SK-N-MC (cell line): Measurements from ENCODE around the gene LANCL2.
A peak's percentile ranks its signal among the peaks of the same experiment; 100 is the strongest.

Source experiments
- DNase-seq: peaks from one replicate; pipeline ENCODE4 v3.0.0-alpha.2; 2011; ENCODE audit warnings: low read depth, low spot score
- H3K27ac ChIP-seq: fragments of 200-600 bp; sonication (generic); 2 replicates; pipeline ENCODE4 v1.5.1; 2016; ENCODE audit warnings: mixed run types
- H3K36me3 ChIP-seq: fragments of 200-600 bp; sonication (generic); 2 replicates; pipeline ENCODE4 v1.6.1; 2017; ENCODE audit warnings: antibody characterized with exemption, low read length, mixed read lengths; ENCODE audit not compliant: insufficient read depth
- H3K4me3 ChIP-seq: fragments of 200-600 bp; sonication (generic); 2 replicates; pipeline ENCODE4 v1.5.1; 2016
- H3K9ac ChIP-seq: fragments of 200-600 bp; sonication (generic); 2 replicates; pipeline ENCODE4 v1.8.0; 2017; ENCODE audit warnings: mixed run types, mixed read lengths; ENCODE audit not compliant: insufficient read length
- H3K9me3 ChIP-seq: fragments of 200-600 bp; sonication (generic); 2 replicates; pipeline ENCODE4 v1.6.1; 2017; ENCODE audit warnings: low read depth, mild to moderate bottlenecking, antibody characterized with exemption, low read length, moderate library complexity, mixed read lengths
- EZH2 ChIP-seq: fragments of 200-600 bp; sonication (generic); IDR thresholded peaks from one replicate; pipeline ENCODE4 v1.6.1; 2017; ENCODE audit warnings: antibody characterized with exemption
- FOXP2 ChIP-seq: optimal IDR thresholded peaks from 2 replicates; pipeline ENCODE3; 2011; ENCODE audit warnings: mild to moderate bottlenecking, moderate library complexity; ENCODE audit not compliant: insufficient read depth; ENCODE audit errors: extremely low read length, control extremely low read depth
- POLR2AphosphoS5 ChIP-seq: IDR thresholded peaks from 2 replicates; pipeline ENCODE4 v1.6.1; 2012; ENCODE audit warnings: mild to moderate bottlenecking, low read depth, low read length, borderline replicate concordance

Gene LANCL2, protein sequence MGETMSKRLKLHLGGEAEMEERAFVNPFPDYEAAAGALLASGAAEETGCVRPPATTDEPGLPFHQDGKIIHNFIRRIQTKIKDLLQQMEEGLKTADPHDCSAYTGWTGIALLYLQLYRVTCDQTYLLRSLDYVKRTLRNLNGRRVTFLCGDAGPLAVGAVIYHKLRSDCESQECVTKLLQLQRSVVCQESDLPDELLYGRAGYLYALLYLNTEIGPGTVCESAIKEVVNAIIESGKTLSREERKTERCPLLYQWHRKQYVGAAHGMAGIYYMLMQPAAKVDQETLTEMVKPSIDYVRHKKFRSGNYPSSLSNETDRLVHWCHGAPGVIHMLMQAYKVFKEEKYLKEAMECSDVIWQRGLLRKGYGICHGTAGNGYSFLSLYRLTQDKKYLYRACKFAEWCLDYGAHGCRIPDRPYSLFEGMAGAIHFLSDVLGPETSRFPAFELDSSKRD

DNA sequence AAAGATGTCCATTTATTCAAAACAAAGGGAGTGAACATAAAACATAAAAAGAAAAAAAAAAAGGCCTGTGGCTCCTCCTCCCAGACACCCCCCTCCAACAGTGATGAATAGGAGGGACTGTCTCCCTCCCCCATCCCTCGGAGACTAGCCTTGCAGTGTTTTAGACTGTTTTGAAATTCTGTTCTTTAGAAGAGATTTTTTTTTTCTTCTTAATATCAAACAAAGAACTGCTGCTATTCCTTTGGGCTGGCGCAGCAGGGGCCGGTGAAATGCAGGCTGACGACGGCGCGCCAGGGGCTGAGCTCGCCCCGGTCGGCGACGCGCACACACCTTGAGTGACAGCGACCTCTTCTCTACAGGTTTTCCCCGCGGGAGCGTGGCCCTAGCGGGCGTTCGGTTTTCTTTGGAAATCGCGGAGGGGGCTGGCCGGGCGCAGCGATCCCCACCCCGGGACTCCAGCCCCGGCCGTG lies at the start of gene LANCL2:
Gene LANCL2 (plus strand): TSS at position 133 of the 470 bp plus-strand sequence. CDS start 689 bp downstream, outside the sequence.
- DNase-seq = no peak
- TF ChIP-seq POLR2AphosphoS5 = no peak
- TF ChIP-seq EZH2 = no peak
- no peak for TF ChIP-seq FOXP2

DNA sequence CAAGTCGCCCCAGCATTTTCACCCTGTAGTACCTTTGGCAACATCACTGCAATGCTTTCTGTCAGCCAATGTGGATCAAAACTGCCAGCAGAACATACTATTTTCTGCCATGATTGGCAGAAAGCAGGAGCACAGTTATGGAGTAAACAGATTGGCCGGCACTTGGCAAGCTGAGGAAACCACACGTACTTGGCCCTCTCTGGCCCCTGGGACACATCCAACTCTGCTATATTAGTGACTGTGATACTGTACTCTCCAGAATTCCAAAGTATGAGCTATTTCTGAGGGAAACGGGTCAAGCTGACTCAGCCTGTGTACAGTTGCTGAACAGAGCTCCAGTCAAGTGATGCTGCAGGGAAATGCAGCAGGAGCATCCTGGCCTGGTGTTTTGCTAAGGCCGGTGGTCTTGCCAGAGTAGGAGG lies 39.8 kb upstream of the LANCL2 start:
- Histone ChIP-seq H3K9ac (no peak overlapping the region), H3K36me3 (no peaks in the 10 kb centered on the region), H3K4me3 (no peak overlapping the region), H3K9me3 (no peaks in the 10 kb centered on the region), H3K27ac (no peak overlapping the region)
- DNase-seq = no peak
- TF ChIP-seq POLR2AphosphoS5 (no peak), FOXP2 (no peak), EZH2 (no peak)

More for the DNA sequence above, at the start of gene LANCL2:
- Histone ChIP-seq H3K27ac (peak within 1 kb of the TSS; percentile 96), H3K9me3 (no peaks in the 10 kb centered on the region), H3K36me3 (no peaks in the 10 kb centered on the region), H3K4me3 (peak within 1 kb of the TSS; percentile 90), H3K9ac (peak within 1 kb of the TSS; percentile 98)

DNA sequence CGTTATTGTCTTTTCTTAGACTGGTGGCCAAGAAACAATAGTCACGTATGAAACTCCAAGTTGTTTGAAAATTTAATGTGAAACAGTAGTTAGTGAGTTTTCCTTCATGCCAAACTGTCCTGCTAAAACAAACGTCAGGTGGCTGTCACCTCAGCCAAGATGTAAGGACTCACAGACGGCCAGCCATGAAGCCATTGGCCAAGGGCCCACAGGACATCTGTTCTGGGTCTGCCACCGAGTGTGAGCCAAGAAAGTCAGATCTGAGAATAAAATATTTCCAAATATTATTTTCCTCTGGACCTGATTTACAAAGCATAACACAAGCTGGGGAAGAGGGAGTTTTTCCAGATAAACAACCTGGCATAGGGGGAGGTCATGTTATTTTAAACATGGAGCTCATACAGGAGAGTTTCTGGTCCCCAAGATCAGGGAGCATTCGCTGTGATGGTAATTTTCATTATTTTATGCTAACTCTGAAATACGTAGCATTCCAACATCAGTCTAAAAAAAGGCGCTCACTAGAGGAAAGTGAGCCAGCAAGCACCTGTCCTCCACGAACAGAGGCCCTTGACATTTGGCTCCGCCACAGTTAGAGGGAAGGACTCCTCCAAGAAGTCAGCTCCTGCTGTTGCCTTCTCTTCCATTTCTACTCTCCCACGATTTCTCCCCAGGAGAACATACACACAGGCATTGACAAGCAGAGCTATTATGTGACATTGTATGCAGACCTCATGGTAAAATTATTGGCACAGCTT lies 38.9 kb upstream of the LANCL2 start:
- Histone ChIP-seq H3K36me3 (no peaks in the 10 kb centered on the region), H3K9me3 (no peaks in the 10 kb centered on the region), H3K27ac (no peak overlapping the region), H3K4me3 (no peak overlapping the region), H3K9ac (no peak overlapping the region)
- no peak for TF ChIP-seq FOXP2
- no peak for TF ChIP-seq POLR2AphosphoS5
- TF ChIP-seq EZH2 = no peak
- no peak for DNase-seq

DNA sequence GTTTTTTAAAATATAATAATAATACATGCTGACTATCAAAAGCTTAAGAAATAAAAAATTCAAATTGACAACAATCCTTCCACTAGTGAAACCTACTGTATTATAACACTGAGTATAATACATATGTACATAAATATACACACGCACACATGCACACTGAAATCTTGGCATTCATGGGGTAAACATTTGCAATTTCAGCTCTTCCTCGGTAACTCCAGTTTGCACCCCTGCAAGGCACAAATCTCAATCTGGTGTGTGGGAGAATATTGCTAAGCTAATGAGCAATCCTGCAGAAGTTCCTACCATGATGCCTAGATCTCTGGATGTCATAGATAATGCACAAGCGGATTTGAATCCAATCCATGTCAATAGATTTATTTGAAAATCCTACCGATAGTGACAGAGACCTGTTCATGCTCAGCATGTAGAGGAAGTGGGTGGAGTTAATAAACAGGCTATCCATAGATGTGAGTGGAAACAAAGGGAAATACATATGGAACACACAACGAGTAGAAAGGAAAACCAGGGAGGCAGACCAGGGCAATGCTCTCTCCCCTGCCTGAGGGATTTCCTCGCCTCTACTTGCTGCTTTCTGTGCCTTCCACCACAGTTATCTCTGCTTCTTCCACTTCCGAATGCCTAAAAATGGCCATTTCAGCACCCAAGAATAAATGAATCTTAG lies 38.1 kb upstream of the LANCL2 start:
- no peak overlapping the region for H3K27ac ChIP-seq
- H3K9ac ChIP-seq = no peak overlapping the region
- DNase-seq = no peak
- H3K36me3 ChIP-seq = no peaks in the 10 kb centered on the region
- no peaks in the 10 kb centered on the region for H3K9me3 ChIP-seq
- no peak overlapping the region for H3K4me3 ChIP-seq
- TF ChIP-seq POLR2AphosphoS5 (no peak), FOXP2 (no peak), EZH2 (no peak)

DNA sequence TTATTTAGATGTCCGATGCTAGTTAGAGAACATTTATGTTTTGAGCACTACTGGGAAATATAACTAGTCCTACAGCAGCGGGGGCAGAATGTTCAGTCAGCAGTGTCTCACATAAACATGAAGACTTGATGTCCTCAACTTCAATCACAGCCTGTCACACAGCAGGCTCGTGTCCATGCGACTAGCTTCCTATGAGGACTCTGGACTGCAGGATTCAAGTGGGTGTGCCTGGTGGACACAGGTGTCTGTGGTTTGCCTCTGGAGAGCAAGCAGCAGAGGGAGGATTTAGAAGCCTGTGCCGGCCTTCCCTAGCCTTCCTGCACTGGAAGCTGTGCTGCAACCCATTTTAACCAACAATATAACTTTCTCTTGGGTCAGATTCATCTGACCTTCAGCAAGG lies 30.0 kb upstream of the LANCL2 start:
- H3K27ac ChIP-seq = no peak overlapping the region
- TF ChIP-seq EZH2 = no peak
- no peak for TF ChIP-seq FOXP2
- no peak for TF ChIP-seq POLR2AphosphoS5

DNA sequence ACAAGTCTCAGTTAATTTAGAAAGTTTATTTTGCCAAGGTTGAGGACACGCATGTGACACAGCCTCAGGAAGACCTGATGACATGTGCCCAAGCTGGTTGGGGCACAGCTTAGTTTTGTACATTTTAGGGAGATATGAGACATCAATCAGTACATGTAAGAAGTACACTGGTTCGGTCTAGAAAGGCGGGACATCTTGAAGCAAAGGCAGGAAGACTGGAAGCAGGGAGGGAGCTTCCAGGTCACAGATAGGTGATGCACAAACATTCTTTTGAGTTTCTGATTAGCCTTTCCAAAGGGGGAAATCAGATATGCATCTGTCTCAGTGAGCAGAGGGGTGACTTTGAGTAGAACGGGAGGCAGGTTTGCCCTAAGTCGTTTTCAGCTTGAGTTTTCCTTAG lies 29.4 kb upstream of the LANCL2 start:
- Histone ChIP-seq H3K27ac (no peak overlapping the region), H3K4me3 (no peak overlapping the region), H3K36me3 (no peaks in the 10 kb centered on the region), H3K9ac (no peak overlapping the region), H3K9me3 (no peaks in the 10 kb centered on the region)
- no peak for DNase-seq
- TF ChIP-seq FOXP2 = no peak
- no peak for TF ChIP-seq POLR2AphosphoS5
- no peak for TF ChIP-seq EZH2

More for the DNA sequence above, 30.0 kb upstream of the LANCL2 start:
- no peaks in the 10 kb centered on the region for H3K36me3 ChIP-seq
- DNase-seq = no peak
- no peak overlapping the region for H3K9ac ChIP-seq
- H3K4me3 ChIP-seq = no peak overlapping the region
- no peaks in the 10 kb centered on the region for H3K9me3 ChIP-seq

DNA sequence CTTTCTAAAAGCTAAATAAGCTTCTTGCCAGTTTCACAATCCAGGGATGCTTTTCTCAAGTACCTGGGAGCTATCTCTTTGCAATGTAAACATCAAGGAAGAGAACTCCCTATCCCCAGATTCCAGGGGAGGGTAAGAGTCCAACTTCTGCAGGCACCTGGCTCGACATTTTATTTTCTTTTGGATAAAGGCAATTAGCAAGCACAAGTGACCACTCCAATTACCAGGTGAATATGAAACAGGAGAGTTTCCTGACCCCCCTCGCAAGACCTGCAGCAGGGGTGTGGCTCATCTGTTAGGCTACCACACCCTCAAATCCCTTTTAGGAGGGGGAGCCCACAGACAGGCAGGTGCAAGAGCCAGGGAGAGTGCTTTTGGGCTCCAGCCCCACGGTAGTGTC lies 28.6 kb upstream of the LANCL2 start:
- no peaks in the 10 kb centered on the region for H3K9me3 ChIP-seq
- TF ChIP-seq POLR2AphosphoS5 = no peak
- TF ChIP-seq EZH2 = no peak
- no peak for TF ChIP-seq FOXP2
- no peak overlapping the region for H3K27ac ChIP-seq
- H3K36me3 ChIP-seq = no peaks in the 10 kb centered on the region
- no peak overlapping the region for H3K4me3 ChIP-seq
- no peak for DNase-seq
- H3K9ac ChIP-seq = no peak overlapping the region
